H1 (cell line): ENCODE results near the gene SMIM38. TPM values are rescaled to one million over a fixed set of nuclear protein-coding genes. Genes with fewer than 3 reads are reported as not detected.

ENCODE experiments used
- CTCF ChIA-PET: fragments of 300-600 bp; sonication (Branson Sonifier 250); formaldehyde crosslinking; loops from one replicate; lab custom pipeline; 2021; ENCODE audit not compliant: partially characterized antibody; lab: Charles Lee
- POLR2A ChIA-PET: fragments of 300-600 bp; sonication (Branson Sonifier 250); formaldehyde crosslinking; loops from one replicate; lab custom pipeline; 2021; ENCODE audit warnings: inconsistent platforms; ENCODE audit not compliant: partially characterized antibody; lab: Charles Lee
- DNase-seq, 2 experiments: peaks; one replicate each; pipeline versions ENCODE4 v3.0.0 to v3.0.0-alpha.2; 2010 to 2022; ENCODE audit warnings: low spot score in 2 of 2, low read depth in 1 of 2, mixed read lengths in 1 of 2
- FAIRE-seq: peaks from 2 replicates; lab custom pipeline; 2011; peaks lifted over from hg19 to GRCh38; lab: Jason Lieb, UNC
- H2AFZ ChIP-seq: 2 replicates; pipeline ENCODE4 v1.8.1; 2012; ENCODE audit warnings: low read length, inconsistent platforms
- H2AK5ac ChIP-seq: 2 replicates; pipeline ENCODE4 v1.6.1; 2013; ENCODE audit warnings: low read depth, low read length
- H2BK120ac ChIP-seq: replicated peaks from 2 replicates; pipeline ENCODE3; 2013; ENCODE audit warnings: low read depth, low read length, inconsistent platforms
- H2BK12ac ChIP-seq: 2 replicates; pipeline ENCODE4 v1.6.1; 2013; ENCODE audit warnings: low read depth, low read length
- H2BK15ac ChIP-seq: 2 replicates; pipeline ENCODE4 v1.6.1; 2013; ENCODE audit warnings: low read length
- H2BK20ac ChIP-seq: 2 replicates; pipeline ENCODE4 v1.6.1; 2013; ENCODE audit warnings: low read length
- H2BK5ac ChIP-seq: 2 replicates; pipeline ENCODE4 v1.6.1; 2013; ENCODE audit warnings: low read depth, low read length
- H3K14ac ChIP-seq: 2 replicates; pipeline ENCODE4 v1.6.1; 2013; ENCODE audit warnings: inconsistent platforms; ENCODE audit not compliant: insufficient read length
- H3K18ac ChIP-seq: 2 replicates; pipeline ENCODE4 v1.6.1; 2013; ENCODE audit warnings: low read length; ENCODE audit errors: extremely low read depth
- H3K23ac ChIP-seq: 2 replicates; pipeline ENCODE4 v1.6.1; 2013; ENCODE audit warnings: inconsistent platforms; ENCODE audit not compliant: insufficient read length
- H3K23me2 ChIP-seq: 2 replicates; pipeline ENCODE4 v1.6.1; 2013; ENCODE audit warnings: low read depth, low read length
- H3K27ac ChIP-seq: 2 replicates; pipeline ENCODE4 v1.6.1; 2011; ENCODE audit warnings: low read depth, low read length, inconsistent platforms
- H3K27me3 ChIP-seq, 4 experiments: replicated peaks in 1 of 4; 1 replicate in 1 of 4; 2 replicates in 3 of 4; pipeline versions ENCODE4 v1.6.1 to v1.8.1; 2011 to 2013; ENCODE audit warnings: low read length in 3 of 4, mild to moderate bottlenecking in 3 of 4, inconsistent platforms in 2 of 4, mixed read lengths in 2 of 4, moderate library complexity in 1 of 4; ENCODE audit not compliant: control insufficient read depth in 3 of 4, insufficient read depth in 3 of 4; ENCODE audit errors: extremely low read depth in 1 of 4
- H3K36me3 ChIP-seq, 4 experiments: 2 replicates each; pipeline versions ENCODE4 v1.6.1 to v1.8.1; 2011 to 2013; ENCODE audit warnings: mild to moderate bottlenecking in 4 of 4, low read length in 3 of 4, moderate library complexity in 2 of 4, control low read depth in 1 of 4, inconsistent platforms in 1 of 4; ENCODE audit not compliant: insufficient read depth in 4 of 4, control insufficient read depth in 2 of 4
- H3K4ac ChIP-seq: replicated peaks from 2 replicates; pipeline ENCODE3; 2013; ENCODE audit warnings: low read length, low read depth, mixed read lengths, inconsistent platforms; ENCODE audit not compliant: insufficient read length
- H3K4me1 ChIP-seq, 4 experiments: replicated peaks in 1 of 4; 1 replicate in 1 of 4; 2 replicates in 3 of 4; pipeline versions ENCODE4 v1.6.1 to v1.8.1; 2011 to 2013; ENCODE audit warnings: low read length in 3 of 4, inconsistent platforms in 2 of 4, mixed read lengths in 1 of 4; ENCODE audit not compliant: insufficient read depth in 4 of 4, control insufficient read depth in 3 of 4
- H3K4me2 ChIP-seq, 2 experiments: 2 replicates each; pipeline versions ENCODE4 v1.6.1 to v1.8.1; 2011 to 2013; ENCODE audit warnings: low read depth in 2 of 2, low read length in 2 of 2, control low read depth in 1 of 2, inconsistent platforms in 1 of 2, mild to moderate bottlenecking in 1 of 2; ENCODE audit not compliant: insufficient read depth in 1 of 2
- H3K4me3 ChIP-seq, 4 experiments: fragments of 200-600, 300-600 bp in 1 of 4; sonication (generic), shearing (Covaris generic), sonication (Bioruptor Twin) in 1 of 4; 2 replicates each; pipeline versions ENCODE4 v1.5.1 to v1.8.1; 2011 to 2016; ENCODE audit warnings: low read length in 4 of 4, low read depth in 3 of 4, control low read depth in 2 of 4, inconsistent platforms in 2 of 4, mild to moderate bottlenecking in 2 of 4, mixed read lengths in 1 of 4, moderate library complexity in 1 of 4; ENCODE audit not compliant: insufficient read depth in 2 of 4; ENCODE audit errors: extremely low read depth in 1 of 4
- H3K56ac ChIP-seq: replicated peaks from 2 replicates; pipeline ENCODE3; 2013; ENCODE audit warnings: low read depth, mild to moderate bottlenecking, mixed read lengths, low read length, inconsistent platforms; ENCODE audit not compliant: insufficient read length
- H3K79me1 ChIP-seq: 2 replicates; pipeline ENCODE4 v1.6.1; 2013; ENCODE audit warnings: low read depth, low read length, control low read depth
- H3K79me2 ChIP-seq, 2 experiments: 2 replicates each; pipeline versions ENCODE4 v1.6.1 to v1.8.1; 2012 to 2013; ENCODE audit warnings: low read length in 2 of 2, mild to moderate bottlenecking in 2 of 2, inconsistent platforms in 1 of 2; ENCODE audit not compliant: insufficient read depth in 2 of 2, control insufficient read depth in 1 of 2
- H3K9ac ChIP-seq, 4 experiments: replicated peaks in 1 of 4; 1 replicate in 1 of 4; 2 replicates in 3 of 4; pipeline versions ENCODE4 v1.6.1 to v1.8.1; 2011 to 2013; ENCODE audit warnings: low read depth in 3 of 4, low read length in 3 of 4, control low read depth in 2 of 4, mild to moderate bottlenecking in 2 of 4, moderate library complexity in 2 of 4, inconsistent platforms in 1 of 4; ENCODE audit errors: extremely low read depth in 1 of 4
- H3K9me3 ChIP-seq, 2 experiments: 2 replicates each; pipeline versions ENCODE4 v1.6.1 to v1.8.1; 2012 to 2013; ENCODE audit warnings: mild to moderate bottlenecking in 2 of 2, moderate library complexity in 2 of 2, control low read depth in 1 of 2, inconsistent platforms in 1 of 2, low read depth in 1 of 2, low read length in 1 of 2, mixed read lengths in 1 of 2; ENCODE audit not compliant: insufficient read depth in 2 of 2
- H4K20me1 ChIP-seq, 2 experiments: replicated peaks in 1 of 2; 2 replicates each; pipeline versions ENCODE3 to v1.8.1; 2011 to 2013; ENCODE audit warnings: inconsistent platforms in 2 of 2, low read length in 2 of 2, mild to moderate bottlenecking in 1 of 2; ENCODE audit not compliant: insufficient read depth in 2 of 2, control insufficient read depth in 1 of 2
- H4K5ac ChIP-seq: 2 replicates; pipeline ENCODE4 v1.6.1; 2013; ENCODE audit warnings: low read length, low read depth, mixed read lengths, inconsistent platforms; ENCODE audit not compliant: insufficient read length
- H4K8ac ChIP-seq: 2 replicates; pipeline ENCODE4 v1.8.0; 2013; ENCODE audit warnings: mild to moderate bottlenecking, moderate library complexity, low read length, inconsistent platforms; ENCODE audit not compliant: insufficient read depth; ENCODE audit errors: extremely low read depth
- H4K91ac ChIP-seq: replicated peaks from 2 replicates; pipeline ENCODE3; 2013; ENCODE audit warnings: low read length, mixed read lengths, inconsistent platforms; ENCODE audit not compliant: insufficient read length
- BACH1 ChIP-seq: IDR thresholded peaks from 2 replicates; pipeline ENCODE4 v1.6.1; 2012; ENCODE audit warnings: low read length, improper control_type of control experiment
- CBX5 ChIP-seq: fragments of 300-800, 300-1000 bp; sonication (generic); IDR thresholded peaks from 2 replicates; pipeline ENCODE4 v1.7.1; 2016; ENCODE audit warnings: antibody characterized with exemption, low read length, low read depth
- CBX8 ChIP-seq: fragments of 300-800, 300-1000 bp; sonication (generic); IDR thresholded peaks from 2 replicates; pipeline ENCODE4 v1.7.1; 2016; ENCODE audit warnings: low read depth, low read length, borderline replicate concordance
- NRF1 ChIP-seq: IDR thresholded peaks from 2 replicates; pipeline ENCODE4 v1.6.1; 2011; ENCODE audit warnings: mild to moderate bottlenecking, low read depth, low read length, improper control_type of control experiment
- POLR2AphosphoS5 ChIP-seq: IDR thresholded peaks from 2 replicates; pipeline ENCODE4 v1.6.1; 2011; ENCODE audit warnings: low read depth, low read length
- RAD21 ChIP-seq, 2 experiments: IDR thresholded peaks in 1 of 2; conservative IDR thresholded peaks in 1 of 2; 2 replicates each; pipeline ENCODE4 v1.6.1; 2011; ENCODE audit warnings: low read depth in 2 of 2, low read length in 2 of 2, improper control_type of control experiment in 1 of 2, inconsistent platforms in 1 of 2, mild to moderate bottlenecking in 1 of 2, moderate library complexity in 1 of 2
- RXRA ChIP-seq: IDR thresholded peaks from 2 replicates; pipeline ENCODE4 v1.6.1; 2011; ENCODE audit warnings: low read depth, mild to moderate bottlenecking, low read length, moderate library complexity; ENCODE audit not compliant: insufficient read depth
- SIX5 ChIP-seq: IDR thresholded peaks from 2 replicates; pipeline ENCODE4 v1.6.1; 2011; ENCODE audit warnings: mild to moderate bottlenecking, low read depth, low read length
- SP4 ChIP-seq: IDR thresholded peaks from 2 replicates; pipeline ENCODE4 v1.6.1; 2012; ENCODE audit warnings: low read length, inconsistent platforms
- SRF ChIP-seq: IDR thresholded peaks from 2 replicates; pipeline ENCODE4 v1.6.1; 2011; ENCODE audit warnings: mild to moderate bottlenecking, low read depth, low read length, moderate library complexity
- TAF1 ChIP-seq: IDR thresholded peaks from 2 replicates; pipeline ENCODE4 v1.6.1; 2011; ENCODE audit warnings: mild to moderate bottlenecking, low read depth, low read length
- YY1 ChIP-seq: IDR thresholded peaks from 2 replicates; pipeline ENCODE4 v1.6.1; 2011; ENCODE audit warnings: low read depth, mild to moderate bottlenecking, low read length
- WGBS, 2 experiments: shearing (Covaris generic) in 1 of 2; methylation state at CpG; one replicate each; pipeline versions ENCODE4 v1.1.6 to v1.1.7; 2013 to 2015; ENCODE audit warnings: low lambda C conversion rate in 2 of 2, mixed read lengths in 2 of 2, inconsistent platforms in 1 of 2, low coverage in 1 of 2, missing lambda C conversion rate in 1 of 2; ENCODE audit not compliant: insufficient replicate concordance in 2 of 2, insufficient coverage in 1 of 2, insufficient read length in 1 of 2; ENCODE audit errors: extremely low coverage in 1 of 2, missing lambda C conversion rate in 1 of 2; 5-methylcytosine and 5-hydroxymethylcytosine counted together
- polyA plus RNA-seq, 7 experiments: library from polyadenylated mRNA; depleted of rRNA in 3 of 7; stranded (reverse) in 5 of 7; unstranded in 2 of 7; fragments of >200 nt in 5 of 7; fragments of 200-250 nt in 2 of 7; gene quantifications; 1 replicate in 5 of 7; 2 replicates in 1 of 7; 4 replicates in 1 of 7; pipeline versions ENCODE4 v1.2.1 to v1.2.3, GENCODE V29; 2011 to 2013; ENCODE audit warnings: missing spikeins in 2 of 7, mixed read lengths in 2 of 7
- total RNA-seq: library from RNA; stranded (reverse); fragmentation: NEBNext Ultra II Directional; extraction: Animal tissue kit (Norgen Biotek cat#: 25700); gene quantifications from 2 replicates; pipeline ENCODE4 v1.2.1, GENCODE V29; 2021
- TF ChIP-seq, protein P1 (sequence below): IDR thresholded peaks from 2 replicates; pipeline ENCODE4 v1.6.1; 2011; ENCODE audit warnings: low read depth, mild to moderate bottlenecking, low read length; ENCODE audit not compliant: insufficient read depth

Gene SMIM38
- total and polyA plus RNA-seq, 2 of the 8 experiments (the other 6 are each of a cell fraction or from before 2014, with no cell fraction given) = 0.17 to 0.20 TPM

DNA sequence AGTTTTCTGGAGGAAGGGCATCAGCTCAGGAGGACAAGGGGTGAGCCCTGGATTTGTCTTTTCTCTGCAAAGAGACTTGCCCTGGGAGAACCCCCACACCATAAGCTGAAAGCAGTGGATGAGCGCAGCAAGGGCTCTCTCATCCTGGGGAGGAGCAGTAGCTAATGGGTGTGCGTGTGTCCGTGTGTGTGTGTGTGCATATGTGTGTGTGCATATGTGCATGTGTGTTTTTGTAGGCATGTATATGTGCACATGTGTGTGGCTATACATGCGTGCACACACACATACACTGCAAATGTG is 45.3 kb downstream of the SMIM38 start:
- FAIRE-seq (no peak), DNase-seq (no peak)
- Histone ChIP-seq H3K36me3 (no peaks in the 10 kb centered on the region), H3K56ac (no peak overlapping the region), H2AFZ (no peak overlapping the region), H2BK12ac (peak overlapping the region; percentile 10; the same call in 1 of the 2 replicates), H3K18ac (no peak overlapping the region), H4K91ac (peak overlapping the region; percentile 58), H2BK5ac (no peak overlapping the region), H3K4me3 (no peak overlapping the region), H2BK20ac (no peak overlapping the region; the same call in 1 of the 2 replicates), H4K5ac (no peak overlapping the region), H3K4me2 (no peak overlapping the region), H3K4me1 (peaks cover 0 to 6% (median 2%) of the 10 kb centered on the region in 4 experiments; a peak in 3 of 7 replicates), H3K27ac (no peak overlapping the region), H4K20me1 (no peaks in the 10 kb centered on the region), H3K4ac (no peak overlapping the region), H2AK5ac (no peak overlapping the region), H3K27me3 (no peaks in the 10 kb centered on the region; a peak in 1 of 7 replicates), H3K23me2 (peaks cover 7% of the 10 kb centered on the region; the same call in 1 of the 2 replicates), H2BK120ac (no peak overlapping the region), H3K79me1 (no peaks in the 10 kb centered on the region), H3K14ac (no peak overlapping the region), H3K79me2 (no peaks in the 10 kb centered on the region), H2BK15ac (no peak overlapping the region; the same call in 1 of the 2 replicates), H3K9ac (no peak overlapping the region), H4K8ac (no peak overlapping the region), H3K9me3 (no peaks in the 10 kb centered on the region), H3K23ac (no peak overlapping the region)
- TF ChIP-seq RAD21 (IDR thresholded peaks at IDR 0.05 in 1 of 2, conservative IDR thresholded peaks at IDR 0.05 in 1 of 2; ENCODE audit: low read depth in 2 of 2, low read length in 2 of 2) (no peak), CBX5 (no peak), NRF1 (no peak), SRF (no peak), BACH1 (no peak), POLR2AphosphoS5 (no peak), RXRA (no peak), CBX8 (no peak), YY1 (no peak), TAF1 (no peak), SIX5 (no peak), SP4 (no peak)
- TF ChIP-seq, protein P1, sequence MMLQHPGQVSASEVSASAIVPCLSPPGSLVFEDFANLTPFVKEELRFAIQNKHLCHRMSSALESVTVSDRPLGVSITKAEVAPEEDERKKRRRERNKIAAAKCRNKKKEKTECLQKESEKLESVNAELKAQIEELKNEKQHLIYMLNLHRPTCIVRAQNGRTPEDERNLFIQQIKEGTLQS = no peak
- ChIA-PET CTCF (interaction anchor here (1.5 kb wide), 1 partner anchor 22 kb away, joined by 3 read pairs; no protein-coding TSS in a partner anchor), POLR2A (no interaction called here)
- 91% methylated on average over 4 of the region's 4 CpGs; no CpG with 5 or more reads in 1 of the 2 experiments for WGBS, 2 experiments
